Measurements from ENCODE around the gene EML4.
A peak's percentile ranks its signal among the peaks of the same experiment; 100 is the strongest.

Gene EML4

GRCh38 chr2:42192010-42192373 lies 22.8 kb downstream of the EML4 start:
- Histone ChIP-seq H3K36me3 (no peaks in the 10 kb centered on the region), H3K27me3 (no peaks in the 10 kb centered on the region), H3K27ac (no peak overlapping the region), H3K9me3 (no peaks in the 10 kb centered on the region), H3K4me1 (ENCODE audit: control insufficient read depth in 1 of 2, insufficient read depth in 1 of 2, low read depth in 1 of 2, low read length in 1 of 2) (peaks cover 46 to 63% of the 10 kb centered on the region in 2 experiments), H3K4me3 (ENCODE audit: low read depth in 1 of 2, low read length in 1 of 2) (no peak overlapping the region)
- TF ChIP-seq CTCF (IDR thresholded peaks at IDR 0.05) = no peak

- Histone ChIP-seq H3K4me3 (ENCODE audit: low read depth in 1 of 2, low read length in 1 of 2) (no peak overlapping the region), H3K27me3 (no peaks in the 10 kb centered on the region), H3K27ac (peak overlapping the region; percentile 33), H3K36me3 (no peaks in the 10 kb centered on the region), H3K4me1 (ENCODE audit: control insufficient read depth in 1 of 2, insufficient read depth in 1 of 2, low read depth in 1 of 2, low read length in 1 of 2) (peaks cover 54 to 72% of the 10 kb centered on the region in 2 experiments), H3K9me3 (no peaks in the 10 kb centered on the region)
- no peak for TF ChIP-seq CTCF (IDR thresholded peaks at IDR 0.05)
Observed at GRCh38 chr2:42192652-42193566, 23.8 kb downstream of the EML4 start.

GRCh38 chr2:42193722-42194187 lies 24.6 kb downstream of the EML4 start:
- H3K27ac ChIP-seq = peak overlapping the region; percentile 64
- H3K36me3 ChIP-seq = no peaks in the 10 kb centered on the region
- TF ChIP-seq CTCF (IDR thresholded peaks at IDR 0.05) = no peak
- no peak overlapping the region for H3K4me3 ChIP-seq (ENCODE audit: low read depth in 1 of 2, low read length in 1 of 2)
- H3K4me1 ChIP-seq (ENCODE audit: control insufficient read depth in 1 of 2, insufficient read depth in 1 of 2, low read depth in 1 of 2, low read length in 1 of 2) = peaks cover 62 to 81% of the 10 kb centered on the region in 2 experiments
- H3K9me3 ChIP-seq = no peaks in the 10 kb centered on the region
- H3K27me3 ChIP-seq = no peaks in the 10 kb centered on the region

GRCh38 chr2:42194428-42194827 lies 25.3 kb downstream of the EML4 start:
- peaks cover 69 to 85% of the 10 kb centered on the region in 2 experiments for H3K4me1 ChIP-seq (ENCODE audit: control insufficient read depth in 1 of 2, insufficient read depth in 1 of 2, low read depth in 1 of 2, low read length in 1 of 2)
- no peak overlapping the region for H3K4me3 ChIP-seq (ENCODE audit: low read depth in 1 of 2, low read length in 1 of 2)

GRCh38 chr2:42195559-42195958 lies 26.4 kb downstream of the EML4 start:
- Histone ChIP-seq H3K4me3 (ENCODE audit: low read depth in 1 of 2, low read length in 1 of 2) (no peak overlapping the region), H3K9me3 (no peaks in the 10 kb centered on the region), H3K27me3 (no peaks in the 10 kb centered on the region), H3K36me3 (no peaks in the 10 kb centered on the region), H3K27ac (peak overlapping the region; percentile 66), H3K4me1 (ENCODE audit: control insufficient read depth in 1 of 2, insufficient read depth in 1 of 2, low read depth in 1 of 2, low read length in 1 of 2) (peaks cover 75 to 79% of the 10 kb centered on the region in 2 experiments)
- no peak for TF ChIP-seq CTCF (IDR thresholded peaks at IDR 0.05)

More at GRCh38 chr2:42194428-42194827, 25.3 kb downstream of the EML4 start:
- H3K27ac ChIP-seq = peak overlapping the region; percentile 64
- no peaks in the 10 kb centered on the region for H3K9me3 ChIP-seq
- TF ChIP-seq CTCF (IDR thresholded peaks at IDR 0.05) = no peak
- no peaks in the 10 kb centered on the region for H3K36me3 ChIP-seq
- no peaks in the 10 kb centered on the region for H3K27me3 ChIP-seq

All from neutrophil (primary cell).